Keratinocyte (primary cell): ENCODE measurements around the gene NKIRAS1. TPM values are rescaled to one million over a fixed set of nuclear protein-coding genes. Genes with fewer than 3 reads are reported as not detected.

Source experiments
- DNase-seq: peaks from one replicate; pipeline ENCODE4 v3.0.0-alpha.2; 2011; ENCODE audit warnings: low read depth, missing footprints, low spot score
- FAIRE-seq: peaks from 2 replicates; lab custom pipeline; 2011; peaks lifted over from hg19 to GRCh38; lab: Jason Lieb, UNC
- H2AFZ ChIP-seq: 2 replicates; pipeline ENCODE4 v1.6.0; 2012; ENCODE audit warnings: low read length, control low read depth, inconsistent platforms; ENCODE audit not compliant: control insufficient read depth
- H3K27ac ChIP-seq: 2 replicates; pipeline ENCODE4 v1.5.1; 2011; ENCODE audit warnings: low read length; ENCODE audit not compliant: control insufficient read depth, insufficient read depth
- H3K27me3 ChIP-seq: 3 replicates; pipeline ENCODE4 v1.6.0; 2011; ENCODE audit warnings: low read length; ENCODE audit not compliant: control insufficient read depth, insufficient read depth; ENCODE audit errors: extremely low read depth
- H3K36me3 ChIP-seq, 2 experiments: 2 replicates in 1 of 2; 3 replicates in 1 of 2; pipeline ENCODE4 v1.5.1; 2011; ENCODE audit warnings: low read length in 2 of 2, mild to moderate bottlenecking in 1 of 2; ENCODE audit not compliant: control insufficient read depth in 2 of 2, insufficient read depth in 2 of 2; ENCODE audit errors: extremely low read depth in 1 of 2
- H3K4me1 ChIP-seq: 3 replicates; pipeline ENCODE4 v1.5.1; 2011; ENCODE audit warnings: low read length; ENCODE audit not compliant: control insufficient read depth, insufficient read depth; ENCODE audit errors: extremely low read depth
- H3K4me2 ChIP-seq: 3 replicates; pipeline ENCODE4 v1.6.0; 2011; ENCODE audit warnings: low read depth, low read length; ENCODE audit not compliant: control insufficient read depth, insufficient read depth; ENCODE audit errors: extremely low read depth
- H3K4me3 ChIP-seq, 3 experiments: fragments of 200-600 bp in 1 of 3; sonication (generic) in 1 of 3; 2 replicates in 2 of 3; 3 replicates in 1 of 3; pipeline ENCODE4 v1.5.1; 2011 to 2016; ENCODE audit warnings: low read length in 3 of 3, mild to moderate bottlenecking in 3 of 3, control low read depth in 2 of 3, inconsistent platforms in 1 of 3, low read depth in 1 of 3, mixed read lengths in 1 of 3, mixed run types in 1 of 3, moderate library complexity in 1 of 3; ENCODE audit not compliant: control insufficient read depth in 2 of 3, insufficient read depth in 2 of 3; ENCODE audit errors: extremely low read depth in 1 of 3
- H3K79me2 ChIP-seq: 2 replicates; pipeline ENCODE4 v1.6.0; 2012; ENCODE audit warnings: low read length; ENCODE audit not compliant: control insufficient read depth, insufficient read depth
- H3K9ac ChIP-seq: 3 replicates; pipeline ENCODE4 v1.6.0; 2011; ENCODE audit warnings: low read length; ENCODE audit not compliant: control insufficient read depth, insufficient read depth; ENCODE audit errors: extremely low read depth
- H3K9me1 ChIP-seq: 3 replicates; pipeline ENCODE4 v1.6.0; 2011; ENCODE audit warnings: low read length; ENCODE audit not compliant: control insufficient read depth, insufficient read depth; ENCODE audit errors: extremely low read depth
- H3K9me3 ChIP-seq: 2 replicates; pipeline ENCODE4 v1.5.1; 2012; ENCODE audit warnings: low read depth, low read length; ENCODE audit not compliant: control insufficient read depth
- H4K20me1 ChIP-seq: 3 replicates; pipeline ENCODE4 v1.6.0; 2011; ENCODE audit warnings: low read length; ENCODE audit not compliant: control insufficient read depth, insufficient read depth; ENCODE audit errors: extremely low read depth
- CTCF ChIP-seq, 3 experiments: IDR thresholded peaks in 1 of 3; conservative IDR thresholded peaks in 1 of 3; optimal IDR thresholded peaks in 1 of 3; 2 replicates in 2 of 3; 3 replicates in 1 of 3; pipeline versions ENCODE3 to v1.5.1; 2011; ENCODE audit warnings: low read length in 3 of 3, mild to moderate bottlenecking in 3 of 3, moderate library complexity in 2 of 3, control low read depth in 1 of 3, inconsistent platforms in 1 of 3; ENCODE audit not compliant: insufficient read depth in 2 of 3; ENCODE audit errors: extremely low read depth in 1 of 3
- EZH2 ChIP-seq: IDR thresholded peaks from one replicate; pipeline ENCODE4 v1.6.1; 2012; ENCODE audit warnings: inconsistent platforms, mild to moderate bottlenecking, low read length, moderate library complexity
- dilution Hi-C: fragments of 300-500 bp; cut with MboI; formaldehyde crosslinking; loops from one replicate; pipeline ENCODE4 v1.7.0; 2020; ENCODE audit warnings: low sequenced_read_pairs; ENCODE audit not compliant: extremely low pct_ligation_motif_present
- polyA plus RNA-seq, 5 experiments: library from polyadenylated mRNA; depleted of rRNA in 3 of 5; stranded (reverse) in 3 of 5; stranded (forward) in 1 of 5; unstranded in 1 of 5; fragments of >200 nt; gene quantifications; 1 replicate in 1 of 5; 2 replicates in 3 of 5; 3 replicates in 1 of 5; pipeline versions ENCODE4 v1.2.1 to v1.2.3, GENCODE V29; 2011 to 2012; ENCODE audit warnings: missing spikeins in 2 of 5, low read depth in 1 of 5, low replicate concordance in 1 of 5

NKIRAS1 gene
- polyA plus RNA-seq, 1 donor (not counting 4 experiments of a cell fraction or from before 2014, with no cell fraction given) = 10.7 TPM

DNA sequence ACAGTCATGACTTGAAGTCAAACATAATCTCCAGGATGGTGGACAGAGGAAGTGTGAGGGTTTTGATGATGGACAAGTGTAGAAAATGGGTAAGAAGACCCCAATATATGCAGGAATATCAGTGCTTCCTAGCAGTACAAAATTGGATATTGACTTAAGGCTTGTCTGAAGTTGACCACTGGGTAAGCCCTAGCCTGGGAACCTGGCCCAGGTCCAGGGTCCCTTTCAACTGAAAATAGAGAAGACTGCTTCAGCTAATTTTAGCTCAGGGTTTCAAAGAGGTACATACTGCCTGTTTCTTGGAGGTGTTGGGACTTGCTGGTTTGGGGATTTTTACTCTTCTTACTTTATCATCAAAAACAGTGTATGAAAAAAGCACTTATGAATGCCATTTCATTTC, 33.0 kb upstream of the NKIRAS1 start:
- no peak overlapping the region for H2AFZ ChIP-seq
- H3K9ac ChIP-seq = no peak overlapping the region
- H4K20me1 ChIP-seq = no peaks in the 10 kb centered on the region
- peaks cover 40% of the 10 kb centered on the region for H3K79me2 ChIP-seq
- no peak for DNase-seq
- TF ChIP-seq EZH2 (no peak), CTCF (optimal IDR thresholded peaks at IDR 0.05 in 1 of 3, IDR thresholded peaks at IDR 0.05 in 1 of 3, conservative IDR thresholded peaks at IDR 0.05 in 1 of 3; ENCODE audit: extremely low read depth in 1 of 3, insufficient read depth in 2 of 3, low read length in 3 of 3) (no peak)
- no peaks in the 10 kb centered on the region for H3K27me3 ChIP-seq
- H3K36me3 ChIP-seq = no peaks in the 10 kb centered on the region
- H3K4me2 ChIP-seq = peak overlapping the region; percentile 34
- no peak for FAIRE-seq
- peaks cover 37% of the 10 kb centered on the region for H3K4me1 ChIP-seq
- H3K9me3 ChIP-seq = no peaks in the 10 kb centered on the region
- H3K4me3 ChIP-seq = peak overlapping the region in 1 of 3 experiments; percentile 36
- dilution Hi-C loops = no loop called here
- no peaks in the 10 kb centered on the region for H3K9me1 ChIP-seq
- H3K27ac ChIP-seq = no peak overlapping the region

GRCh38 chr3:23948761-23949160, 32.0 kb upstream of the NKIRAS1 start:
- H2AFZ ChIP-seq = no peak overlapping the region
- H4K20me1 ChIP-seq = no peaks in the 10 kb centered on the region
- H3K27me3 ChIP-seq = peaks cover 5% of the 10 kb centered on the region
- TF ChIP-seq EZH2 = no peak
- TF ChIP-seq CTCF (optimal IDR thresholded peaks at IDR 0.05 in 1 of 3, IDR thresholded peaks at IDR 0.05 in 1 of 3, conservative IDR thresholded peaks at IDR 0.05 in 1 of 3; ENCODE audit: extremely low read depth in 1 of 3, insufficient read depth in 2 of 3, low read length in 3 of 3) = no peak
- H3K4me3 ChIP-seq = no peak overlapping the region
- no peaks in the 10 kb centered on the region for H3K9me1 ChIP-seq
- no peak for FAIRE-seq
- no peak overlapping the region for H3K4me2 ChIP-seq
- dilution Hi-C loops = no loop called here
- no peak overlapping the region for H3K27ac ChIP-seq
- peaks cover 38% of the 10 kb centered on the region for H3K79me2 ChIP-seq
- H3K4me1 ChIP-seq = peaks cover 42% of the 10 kb centered on the region
- H3K9ac ChIP-seq = no peak overlapping the region
- H3K9me3 ChIP-seq = no peaks in the 10 kb centered on the region
- H3K36me3 ChIP-seq = no peaks in the 10 kb centered on the region
- DNase-seq = no peak
